Kidney tubule cell (primary cell): ENCODE results near the gene CTIF.
A peak's percentile ranks its signal among the peaks of the same experiment; 100 is the strongest.

ENCODE experiments used
- DNase-seq: peaks from one replicate; pipeline ENCODE4 v3.0.0-alpha.2; 2018; ENCODE audit warnings: low spot score

Gene CTIF

GRCh38 chr18:48552130-48552529 lies 13.3 kb downstream of the CTIF start:
- no peak for DNase-seq

- DNase-seq: no peak
These were observed 14.4 kb downstream of the CTIF start for GRCh38 chr18:48553236-48553635.

GRCh38 chr18:48554610-48555400 lies 16.0 kb downstream of the CTIF start:
- no peak for DNase-seq

- no peak for DNase-seq
These were observed 16.7 kb downstream of the CTIF start for GRCh38 chr18:48555465-48555995.

GRCh38 chr18:48557640-48558174 lies 18.9 kb downstream of the CTIF start:
- no peak for DNase-seq

GRCh38 chr18:48558248-48558647 lies 19.4 kb downstream of the CTIF start:
- no peak for DNase-seq

- no peak for DNase-seq
These were observed 21.7 kb downstream of the CTIF start for GRCh38 chr18:48560491-48560890.

- no peak for DNase-seq
These were observed 23.2 kb downstream of the CTIF start for GRCh38 chr18:48562075-48562474.

- DNase-seq: peak; percentile 78
These were observed 24.2 kb downstream of the CTIF start for GRCh38 chr18:48563027-48563426.

GRCh38 chr18:48564139-48564538 lies 25.3 kb downstream of the CTIF start:
- no peak for DNase-seq

GRCh38 chr18:48565105-48565504 lies 26.3 kb downstream of the CTIF start:
- no peak for DNase-seq

GRCh38 chr18:48566589-48566988 lies 27.8 kb downstream of the CTIF start:
- peak; percentile 41 for DNase-seq

- DNase-seq: no peak
These were observed 28.6 kb downstream of the CTIF start for GRCh38 chr18:48567388-48567787.

- DNase-seq: no peak
These were observed 30.5 kb downstream of the CTIF start for GRCh38 chr18:48569139-48569914.

- no peak for DNase-seq
These were observed 31.1 kb downstream of the CTIF start for GRCh38 chr18:48569915-48570264.

GRCh38 chr18:48570313-48570712 lies 31.5 kb downstream of the CTIF start:
- DNase-seq: no peak

GRCh38 chr18:48571639-48572384 lies 33.0 kb downstream of the CTIF start:
- no peak for DNase-seq

- no peak for DNase-seq
These were observed 33.7 kb downstream of the CTIF start for GRCh38 chr18:48572402-48573126.

GRCh38 chr18:48573632-48574283 lies 34.9 kb downstream of the CTIF start:
- DNase-seq: no peak

- DNase-seq: no peak
These were observed 36.0 kb downstream of the CTIF start for GRCh38 chr18:48574667-48575300.

- DNase-seq: no peak
These were observed 36.4 kb downstream of the CTIF start for GRCh38 chr18:48575301-48575657.
